ENCODE results near the gene MTURN.
A peak's percentile ranks its signal among the peaks of the same experiment; 100 is the strongest.

MTURN gene

DNA sequence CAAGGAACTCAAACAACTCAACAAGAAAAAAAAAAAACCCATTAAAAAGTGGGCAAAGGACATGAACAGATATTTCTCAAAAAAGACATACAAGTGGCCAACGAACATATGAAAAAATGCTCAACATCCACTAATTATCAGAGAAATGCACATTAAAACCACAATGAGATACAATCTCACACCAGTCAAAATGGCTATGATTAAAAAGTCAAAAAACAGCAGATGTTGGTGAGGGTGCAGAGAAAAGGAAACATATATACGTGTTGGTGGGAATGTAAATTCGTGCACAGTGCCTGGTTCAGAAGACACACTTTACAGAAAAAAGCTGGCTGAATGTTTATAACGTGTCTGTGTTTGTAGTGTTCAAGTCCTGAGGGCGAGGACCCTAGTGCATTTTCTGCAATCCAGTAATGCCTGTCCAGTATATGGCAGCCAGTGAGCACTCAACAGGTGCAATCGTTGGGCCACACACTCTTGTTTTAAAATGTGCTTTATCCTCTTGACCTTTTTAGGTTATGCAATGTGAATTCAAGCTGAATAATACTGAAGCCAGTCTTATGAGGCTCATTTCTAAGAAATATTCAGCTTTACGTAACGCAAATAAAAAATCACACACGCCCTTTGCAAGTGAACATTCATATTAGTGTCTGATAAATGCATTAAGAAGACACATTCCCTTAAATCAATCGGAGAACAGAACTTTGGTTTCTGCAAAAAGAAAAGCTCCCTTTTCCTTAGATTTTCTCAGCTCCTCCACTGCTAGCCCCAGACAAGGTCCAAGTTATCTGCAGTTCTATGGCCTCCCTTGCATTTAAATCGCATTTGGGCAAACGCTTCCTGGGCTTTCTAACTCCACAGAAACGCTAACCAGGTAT, 813 bp upstream of the MTURN start:
- TF ChIP-seq TCF12 (IDR thresholded peaks at IDR 0.05; ENCODE audit: low read depth): no peak
- TF ChIP-seq FOXM1 (IDR thresholded peaks at IDR 0.05; ENCODE audit: borderline replicate concordance, low read depth): no peak
- TF ChIP-seq TAF1 (IDR thresholded peaks at IDR 0.05; ENCODE audit: low read depth): no peak
- TF ChIP-seq, protein P1, sequence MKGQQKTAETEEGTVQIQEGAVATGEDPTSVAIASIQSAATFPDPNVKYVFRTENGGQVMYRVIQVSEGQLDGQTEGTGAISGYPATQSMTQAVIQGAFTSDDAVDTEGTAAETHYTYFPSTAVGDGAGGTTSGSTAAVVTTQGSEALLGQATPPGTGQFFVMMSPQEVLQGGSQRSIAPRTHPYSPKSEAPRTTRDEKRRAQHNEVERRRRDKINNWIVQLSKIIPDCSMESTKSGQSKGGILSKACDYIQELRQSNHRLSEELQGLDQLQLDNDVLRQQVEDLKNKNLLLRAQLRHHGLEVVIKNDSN (IDR thresholded peaks at IDR 0.05): no peak
- no peak for TF ChIP-seq NFIC (IDR thresholded peaks at IDR 0.05)
- TF ChIP-seq TEAD4 (IDR thresholded peaks at IDR 0.05): no peak
- TF ChIP-seq, protein P2, sequence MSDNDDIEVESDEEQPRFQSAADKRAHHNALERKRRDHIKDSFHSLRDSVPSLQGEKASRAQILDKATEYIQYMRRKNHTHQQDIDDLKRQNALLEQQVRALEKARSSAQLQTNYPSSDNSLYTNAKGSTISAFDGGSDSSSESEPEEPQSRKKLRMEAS (IDR thresholded peaks at IDR 0.05): no peak

DNA sequence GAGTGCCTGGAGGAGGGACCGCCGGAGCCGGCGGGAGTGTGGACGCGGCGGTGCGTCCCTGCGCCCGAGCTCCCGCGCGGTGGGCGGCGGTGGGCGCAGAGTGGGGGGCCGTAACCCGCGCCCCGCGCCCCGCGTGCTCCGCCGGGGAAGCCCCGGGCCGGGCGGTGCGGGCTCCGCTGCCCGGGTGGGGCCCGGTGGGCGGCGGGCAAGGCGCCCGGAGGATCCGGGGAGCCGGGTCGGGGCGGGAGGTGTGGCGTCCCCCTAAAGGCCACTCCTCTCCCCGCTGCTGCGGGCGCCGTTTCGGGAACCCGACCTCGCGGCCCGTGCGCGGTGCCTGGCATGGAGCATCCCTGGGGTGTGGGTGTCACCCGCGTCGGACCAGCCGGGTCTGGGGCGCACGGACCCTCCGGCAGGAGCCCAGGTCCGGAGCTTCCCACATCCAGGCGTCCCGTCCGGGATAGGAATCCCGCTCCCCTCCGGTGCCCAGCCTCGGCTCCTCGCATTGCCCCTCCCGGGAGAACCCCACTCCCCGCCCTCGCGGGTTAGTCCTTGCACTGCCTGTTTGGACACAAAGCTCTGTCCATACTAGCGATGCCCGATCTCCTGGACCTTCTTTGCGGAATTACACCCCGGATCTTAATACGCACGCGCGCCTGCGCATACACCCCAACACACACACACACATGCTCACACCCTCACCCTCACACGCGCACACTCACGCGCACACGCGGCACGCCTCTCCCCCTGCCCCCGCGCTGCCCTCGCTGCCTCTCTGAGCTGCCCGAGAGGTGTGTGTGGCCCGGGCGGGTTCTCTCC, 723 bp downstream of the MTURN start:
- TF ChIP-seq EP300 (IDR thresholded peaks at IDR 0.05; ENCODE audit: borderline replicate concordance): 0 out of 2 replicates have a peak, but pooled peaks have one; percentile 6
- peak; percentile 58 for TF ChIP-seq ZBTB7A (IDR thresholded peaks at IDR 0.05; ENCODE audit: low read depth)
- TF ChIP-seq TEAD4 (IDR thresholded peaks at IDR 0.05): no peak
- no peak for TF ChIP-seq FOXM1 (IDR thresholded peaks at IDR 0.05; ENCODE audit: borderline replicate concordance, low read depth)
- TF ChIP-seq, protein P2 (IDR thresholded peaks at IDR 0.05): peak; percentile 79
- TF ChIP-seq EGR1 (IDR thresholded peaks at IDR 0.05): peak; percentile 26; the same call in 1 of the 2 replicates
- TF ChIP-seq TAF1 (IDR thresholded peaks at IDR 0.05; ENCODE audit: low read depth): peak; percentile 39
- TF ChIP-seq TCF12 (IDR thresholded peaks at IDR 0.05; ENCODE audit: low read depth): 0 out of 2 replicates have a peak, but pooled peaks have one; percentile 15

DNA sequence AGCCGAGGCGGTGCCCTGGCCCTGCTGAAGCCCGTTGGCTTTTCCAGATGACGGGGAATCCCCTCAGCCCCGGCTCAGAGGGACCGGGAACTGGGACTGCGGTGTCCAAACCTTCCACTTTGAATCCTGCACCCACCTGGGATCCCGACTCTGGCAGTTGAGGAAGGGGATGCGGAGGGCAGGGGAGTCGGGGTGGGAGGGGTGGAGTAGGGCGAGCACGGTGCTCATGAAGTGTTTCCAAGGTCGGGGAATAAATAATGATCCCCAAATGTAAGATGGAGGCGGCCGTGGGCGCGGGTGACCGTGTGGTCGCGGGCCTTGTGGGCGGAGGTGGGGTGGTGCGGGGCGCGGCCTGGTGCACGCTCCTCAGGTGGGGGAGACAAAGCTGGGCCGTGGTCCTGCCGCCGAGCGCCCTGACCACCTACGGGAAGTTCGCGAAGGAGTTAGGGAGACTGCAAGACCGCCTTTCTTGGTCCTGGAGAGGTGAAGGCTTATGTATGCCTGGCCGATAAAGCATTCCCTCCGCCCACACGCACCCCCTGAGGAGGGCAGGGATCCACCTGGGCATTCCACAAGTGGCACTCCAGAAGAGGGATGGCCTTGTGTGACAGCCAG, 1.4 kb downstream of the MTURN start:
- TF ChIP-seq CREB1 (IDR thresholded peaks at IDR 0.05; ENCODE audit: low read depth): no peak
- no peak for TF ChIP-seq RAD21 (IDR thresholded peaks at IDR 0.05; ENCODE audit: low read depth)
- TF ChIP-seq TAF1 (IDR thresholded peaks at IDR 0.05; ENCODE audit: low read depth): no peak
- TF ChIP-seq EP300 (IDR thresholded peaks at IDR 0.05; ENCODE audit: borderline replicate concordance): 0 out of 2 replicates have a peak, but pooled peaks have one; percentile 4
- no peak for TF ChIP-seq ZBTB7A (IDR thresholded peaks at IDR 0.05; ENCODE audit: low read depth)
- TF ChIP-seq FOXM1 (IDR thresholded peaks at IDR 0.05; ENCODE audit: borderline replicate concordance, low read depth): no peak
- no peak for TF ChIP-seq CEBPB (IDR thresholded peaks at IDR 0.05)
- no peak for TF ChIP-seq TCF12 (IDR thresholded peaks at IDR 0.05; ENCODE audit: low read depth)
- TF ChIP-seq TEAD4 (IDR thresholded peaks at IDR 0.05): peak; percentile 3; the same call in 1 of the 2 replicates
- TF ChIP-seq YY1 (IDR thresholded peaks at IDR 0.05; ENCODE audit: low read depth): no peak
- peak; percentile 74 for TF ChIP-seq EGR1 (IDR thresholded peaks at IDR 0.05)
- no peak for TF ChIP-seq NFIC (IDR thresholded peaks at IDR 0.05)
- TF ChIP-seq, protein P2 (IDR thresholded peaks at IDR 0.05): no peak
- TF ChIP-seq, protein P1 (IDR thresholded peaks at IDR 0.05): no peak
- TF ChIP-seq, protein P3, sequence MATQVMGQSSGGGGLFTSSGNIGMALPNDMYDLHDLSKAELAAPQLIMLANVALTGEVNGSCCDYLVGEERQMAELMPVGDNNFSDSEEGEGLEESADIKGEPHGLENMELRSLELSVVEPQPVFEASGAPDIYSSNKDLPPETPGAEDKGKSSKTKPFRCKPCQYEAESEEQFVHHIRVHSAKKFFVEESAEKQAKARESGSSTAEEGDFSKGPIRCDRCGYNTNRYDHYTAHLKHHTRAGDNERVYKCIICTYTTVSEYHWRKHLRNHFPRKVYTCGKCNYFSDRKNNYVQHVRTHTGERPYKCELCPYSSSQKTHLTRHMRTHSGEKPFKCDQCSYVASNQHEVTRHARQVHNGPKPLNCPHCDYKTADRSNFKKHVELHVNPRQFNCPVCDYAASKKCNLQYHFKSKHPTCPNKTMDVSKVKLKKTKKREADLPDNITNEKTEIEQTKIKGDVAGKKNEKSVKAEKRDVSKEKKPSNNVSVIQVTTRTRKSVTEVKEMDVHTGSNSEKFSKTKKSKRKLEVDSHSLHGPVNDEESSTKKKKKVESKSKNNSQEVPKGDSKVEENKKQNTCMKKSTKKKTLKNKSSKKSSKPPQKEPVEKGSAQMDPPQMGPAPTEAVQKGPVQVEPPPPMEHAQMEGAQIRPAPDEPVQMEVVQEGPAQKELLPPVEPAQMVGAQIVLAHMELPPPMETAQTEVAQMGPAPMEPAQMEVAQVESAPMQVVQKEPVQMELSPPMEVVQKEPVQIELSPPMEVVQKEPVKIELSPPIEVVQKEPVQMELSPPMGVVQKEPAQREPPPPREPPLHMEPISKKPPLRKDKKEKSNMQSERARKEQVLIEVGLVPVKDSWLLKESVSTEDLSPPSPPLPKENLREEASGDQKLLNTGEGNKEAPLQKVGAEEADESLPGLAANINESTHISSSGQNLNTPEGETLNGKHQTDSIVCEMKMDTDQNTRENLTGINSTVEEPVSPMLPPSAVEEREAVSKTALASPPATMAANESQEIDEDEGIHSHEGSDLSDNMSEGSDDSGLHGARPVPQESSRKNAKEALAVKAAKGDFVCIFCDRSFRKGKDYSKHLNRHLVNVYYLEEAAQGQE (IDR thresholded peaks at IDR 0.05; ENCODE audit: low read depth): no peak

DNA sequence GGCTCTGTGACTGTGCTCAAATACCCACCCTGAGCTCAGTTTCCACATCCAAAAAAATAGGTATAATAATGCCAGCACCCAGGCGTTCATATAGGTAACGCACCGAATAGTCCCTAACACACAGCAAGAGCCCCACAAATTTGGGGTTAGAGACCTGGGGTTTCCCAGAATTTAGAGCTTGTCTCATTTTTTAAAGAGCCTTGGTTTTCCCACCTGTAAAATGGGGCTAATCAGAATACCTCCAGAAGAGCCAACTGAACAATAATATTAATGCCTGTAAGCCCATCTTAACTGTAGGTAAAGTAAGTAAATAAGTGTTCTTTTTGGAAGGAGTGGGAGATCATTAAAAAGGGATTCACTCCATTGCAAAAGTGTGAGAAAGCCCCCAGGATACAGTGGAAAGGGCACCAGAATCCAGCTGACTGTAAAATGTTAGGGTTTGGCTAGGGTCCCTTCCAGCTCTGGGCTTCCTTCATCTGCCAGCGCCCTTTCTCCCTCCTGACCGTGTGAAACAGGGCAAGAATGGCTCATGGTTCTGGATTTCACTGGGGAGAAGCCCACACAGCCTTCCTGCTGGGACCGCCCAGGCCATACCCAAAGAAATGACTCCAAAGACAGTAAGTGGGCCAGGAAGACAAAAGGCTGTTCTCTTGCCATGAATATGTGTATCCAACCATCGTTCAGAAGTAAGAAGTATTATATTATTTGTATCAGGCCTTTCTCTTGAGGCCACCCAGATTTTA, 2.1 kb downstream of the MTURN start:
- TF ChIP-seq CREB1 (IDR thresholded peaks at IDR 0.05; ENCODE audit: low read depth): no peak
- TF ChIP-seq, protein P3 (IDR thresholded peaks at IDR 0.05; ENCODE audit: low read depth): no peak
- 0 out of 2 replicates have a peak, but pooled peaks have one; percentile 3 for TF ChIP-seq TEAD4 (IDR thresholded peaks at IDR 0.05)
- TF ChIP-seq NFIC (IDR thresholded peaks at IDR 0.05): no peak
- no peak for TF ChIP-seq EP300 (IDR thresholded peaks at IDR 0.05; ENCODE audit: borderline replicate concordance)

All from Ishikawa (cell line).